CD14-positive monocyte (primary cell): ENCODE results near the gene PRKCA. TPM values are rescaled to one million over a fixed set of nuclear protein-coding genes. Genes with fewer than 3 reads are reported as not detected.
"Not testable (repeated sequence)": the region's sequence is repeated elsewhere in the genome, so short reads cannot be mapped to it uniquely, and the experiment has no call there.

Source experiments
- DNase-seq, 3 donors: peaks; one replicate each; pipeline ENCODE4 v3.0.0-alpha.2; 2011 to 2022
- H2AFZ ChIP-seq: 2 replicates; pipeline ENCODE4 v1.6.0; 2012; ENCODE audit warnings: mild to moderate bottlenecking, low read depth, low read length, inconsistent platforms; ENCODE audit not compliant: insufficient read depth, poor library complexity, severe bottlenecking
- H3K27ac ChIP-seq, 2 donors: 1 replicate in 1 of 2; 2 replicates in 1 of 2; pipeline ENCODE4 v1.5.1; 2012 to 2013; ENCODE audit warnings: low read length in 2 of 2, control low read depth in 1 of 2, inconsistent platforms in 1 of 2, low read depth in 1 of 2, mild to moderate bottlenecking in 1 of 2
- H3K27me3 ChIP-seq, 2 donors: one replicate each; pipeline versions ENCODE4 v1.6.0 to v1.6.1; 2011 to 2013; ENCODE audit warnings: low read length in 2 of 2; ENCODE audit not compliant: control insufficient read depth in 2 of 2, insufficient read depth in 2 of 2
- H3K36me3 ChIP-seq, 2 donors: replicated peaks in 1 of 2; 1 replicate in 1 of 2; 2 replicates in 1 of 2; pipeline versions ENCODE4 v1.5.1 to v1.6.1; 2012 to 2013; ENCODE audit warnings: low read length in 2 of 2, control low read depth in 1 of 2, inconsistent platforms in 1 of 2, mild to moderate bottlenecking in 1 of 2; ENCODE audit not compliant: insufficient read depth in 2 of 2, control insufficient read depth in 1 of 2
- H3K4me1 ChIP-seq, 2 donors: 1 replicate in 1 of 2; 2 replicates in 1 of 2; pipeline versions ENCODE4 v1.5.1 to v1.6.1; 2012 to 2013; ENCODE audit warnings: low read length in 2 of 2, control low read depth in 1 of 2, inconsistent platforms in 1 of 2, mild to moderate bottlenecking in 1 of 2, moderate library complexity in 1 of 2; ENCODE audit not compliant: insufficient read depth in 2 of 2, control insufficient read depth in 1 of 2
- H3K4me2 ChIP-seq: replicated peaks from 2 replicates; pipeline ENCODE3; 2012; ENCODE audit warnings: low read length, moderate library complexity, mild to moderate bottlenecking; ENCODE audit not compliant: poor library complexity, severe bottlenecking; ENCODE audit errors: extremely low read depth
- H3K4me3 ChIP-seq, 3 experiments: fragments of 200-600 bp in 1 of 3; sonication (generic) in 1 of 3; replicated peaks in 1 of 3; 1 replicate in 2 of 3; 2 replicates in 1 of 3; pipeline ENCODE4 v1.5.1; 2011 to 2013; ENCODE audit warnings: low read length in 3 of 3, mild to moderate bottlenecking in 3 of 3, control low read depth in 2 of 3, low read depth in 2 of 3, inconsistent platforms in 1 of 3, moderate library complexity in 1 of 3
- H3K79me2 ChIP-seq: 2 replicates; pipeline ENCODE4 v1.6.0; 2012; ENCODE audit warnings: mild to moderate bottlenecking, control low read depth, inconsistent platforms, low read length, moderate library complexity; ENCODE audit not compliant: insufficient read depth
- H3K9ac ChIP-seq: 2 replicates; pipeline ENCODE4 v1.6.0; 2017; ENCODE audit warnings: low read length, mild to moderate bottlenecking; ENCODE audit not compliant: insufficient read depth, poor library complexity, severe bottlenecking
- H3K9me3 ChIP-seq, 2 donors: replicated peaks in 1 of 2; 1 replicate in 1 of 2; 2 replicates in 1 of 2; pipeline versions ENCODE4 v1.5.1 to v1.6.1; 2012 to 2013; ENCODE audit warnings: low read length in 2 of 2, control low read depth in 1 of 2; ENCODE audit not compliant: control insufficient read depth in 1 of 2, insufficient read depth in 1 of 2
- H4K20me1 ChIP-seq: 2 replicates; pipeline ENCODE4 v1.6.0; 2012; ENCODE audit warnings: mild to moderate bottlenecking, low read length, control low read depth, moderate library complexity; ENCODE audit not compliant: insufficient read depth
- H3K27ac Mint-ChIP-seq, 7 donors: one replicate each; pipeline ENCODE4 v1.8.0; 2020; ENCODE audit warnings: mild to moderate bottlenecking in 7 of 7, mixed read lengths in 7 of 7, moderate library complexity in 6 of 7, inconsistent platforms in 2 of 7
- H3K27me3 Mint-ChIP-seq, 3 donors: one replicate each; pipeline ENCODE4 v1.8.0; 2021 to 2022; ENCODE audit warnings: low read depth in 3 of 3, mild to moderate bottlenecking in 3 of 3, mixed read lengths in 3 of 3, moderate library complexity in 3 of 3, inconsistent platforms in 1 of 3
- H3K36me3 Mint-ChIP-seq, 2 donors: one replicate each; pipeline ENCODE4 v1.8.0; 2020; ENCODE audit warnings: mixed read lengths in 2 of 2, inconsistent platforms in 1 of 2, mild to moderate bottlenecking in 1 of 2
- H3K4me1 Mint-ChIP-seq: one replicate; pipeline ENCODE4 v1.8.0; 2020; ENCODE audit warnings: mild to moderate bottlenecking, mixed read lengths
- H3K4me3 Mint-ChIP-seq, 2 donors: one replicate each; pipeline ENCODE4 v1.8.0; 2020; ENCODE audit warnings: mild to moderate bottlenecking in 2 of 2, mixed read lengths in 2 of 2, moderate library complexity in 1 of 2
- H3K9me3 Mint-ChIP-seq, 7 donors: one replicate each; pipeline ENCODE4 v1.8.0; 2020 to 2022; ENCODE audit warnings: mixed read lengths in 7 of 7, mild to moderate bottlenecking in 6 of 7, moderate library complexity in 6 of 7, inconsistent platforms in 2 of 7
- WGBS: methylation state at CpG from one replicate; pipeline ENCODE4 v1.1.5; 2013; ENCODE audit warnings: missing lambda C conversion rate; ENCODE audit not compliant: insufficient coverage; 5-methylcytosine and 5-hydroxymethylcytosine counted together
- intact Hi-C, 2 donors: fragments of 100-400 bp; cut with micrococcal nuclease; formaldehyde crosslinking; loops; one replicate each; pipeline versions ENCODE4 v1.15.0 to v1.15.1; 2023
- polyA plus RNA-seq, 3 donors: library from polyadenylated mRNA; depleted of rRNA in 1 of 3; unstranded in 2 of 3; stranded (reverse) in 1 of 3; fragments of 300-500 nt in 2 of 3; fragments of >200 nt in 1 of 3; fragmentation: Illumina TruSeq in 2 of 3; gene quantifications; 1 replicate in 2 of 3; 2 replicates in 1 of 3; pipeline ENCODE4 v1.2.3, GENCODE V29; 2012 to 2021
- TF ChIP-seq, protein P1 (sequence below): fragments of 200-600 bp; IDR thresholded peaks from one replicate; pipeline ENCODE4 v1.8.0; 2022; ENCODE audit warnings: antibody characterized with exemption, mild to moderate bottlenecking

Gene PRKCA
- polyA plus RNA-seq, 3 donors = 0.22 to 7.1 (median 0.30) TPM

DNA sequence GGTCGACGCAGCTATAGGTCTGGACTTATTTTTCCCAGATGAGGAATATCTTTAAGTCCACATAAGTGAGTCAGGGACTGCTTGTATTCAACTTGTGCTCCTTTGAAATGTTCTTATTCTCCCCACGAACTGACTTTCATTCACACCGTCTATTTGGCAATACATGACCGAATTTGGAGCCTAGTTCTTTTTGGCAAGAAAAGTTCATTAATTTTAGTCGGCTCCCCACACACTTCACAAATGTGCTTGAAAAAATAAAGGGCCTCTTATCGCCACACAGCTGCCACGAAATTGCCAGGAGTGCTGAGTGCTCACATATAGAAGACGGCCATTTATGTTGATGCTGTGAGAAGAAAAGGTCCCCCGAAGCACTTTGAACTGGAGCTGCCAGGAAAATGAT lies 152.6 kb downstream of the PRKCA start:
- Mint-ChIP-seq H3K4me3 (no peak overlapping the region), H3K9me3 (peaks cover 7 to 13% (median 12%) of the 10 kb centered on the region in 7 donors), H3K4me1 (peaks cover 45% of the 10 kb centered on the region), H3K36me3 (peaks cover 7 to 30% of the 10 kb centered on the region in 2 donors), H3K27me3 (peaks cover 0 to 2% (median 0%) of the 10 kb centered on the region in 3 donors), H3K27ac (no peak overlapping the region)
- Histone ChIP-seq H3K9me3 (peaks cover 12% of the 10 kb centered on the region in 2 donors), H3K9ac (no peak overlapping the region), H4K20me1 (no peaks in the 10 kb centered on the region), H3K27me3 (no peaks in the 10 kb centered on the region), H3K36me3 (peaks cover 0 to 12% of the 10 kb centered on the region in 2 donors), H3K4me1 (peaks cover 41% of the 10 kb centered on the region in 2 donors), H2AFZ (no peak overlapping the region), H3K4me3 (no peak overlapping the region), H3K79me2 (peaks cover 42% of the 10 kb centered on the region), H3K4me2 (no peak overlapping the region), H3K27ac (no peak overlapping the region)
- no peak for DNase-seq
- WGBS = 100% methylated on average over 3 of the region's 10 CpGs
- intact Hi-C loops = no loop called here
- TF ChIP-seq, protein P1, sequence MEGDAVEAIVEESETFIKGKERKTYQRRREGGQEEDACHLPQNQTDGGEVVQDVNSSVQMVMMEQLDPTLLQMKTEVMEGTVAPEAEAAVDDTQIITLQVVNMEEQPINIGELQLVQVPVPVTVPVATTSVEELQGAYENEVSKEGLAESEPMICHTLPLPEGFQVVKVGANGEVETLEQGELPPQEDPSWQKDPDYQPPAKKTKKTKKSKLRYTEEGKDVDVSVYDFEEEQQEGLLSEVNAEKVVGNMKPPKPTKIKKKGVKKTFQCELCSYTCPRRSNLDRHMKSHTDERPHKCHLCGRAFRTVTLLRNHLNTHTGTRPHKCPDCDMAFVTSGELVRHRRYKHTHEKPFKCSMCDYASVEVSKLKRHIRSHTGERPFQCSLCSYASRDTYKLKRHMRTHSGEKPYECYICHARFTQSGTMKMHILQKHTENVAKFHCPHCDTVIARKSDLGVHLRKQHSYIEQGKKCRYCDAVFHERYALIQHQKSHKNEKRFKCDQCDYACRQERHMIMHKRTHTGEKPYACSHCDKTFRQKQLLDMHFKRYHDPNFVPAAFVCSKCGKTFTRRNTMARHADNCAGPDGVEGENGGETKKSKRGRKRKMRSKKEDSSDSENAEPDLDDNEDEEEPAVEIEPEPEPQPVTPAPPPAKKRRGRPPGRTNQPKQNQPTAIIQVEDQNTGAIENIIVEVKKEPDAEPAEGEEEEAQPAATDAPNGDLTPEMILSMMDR = no peak

DNA sequence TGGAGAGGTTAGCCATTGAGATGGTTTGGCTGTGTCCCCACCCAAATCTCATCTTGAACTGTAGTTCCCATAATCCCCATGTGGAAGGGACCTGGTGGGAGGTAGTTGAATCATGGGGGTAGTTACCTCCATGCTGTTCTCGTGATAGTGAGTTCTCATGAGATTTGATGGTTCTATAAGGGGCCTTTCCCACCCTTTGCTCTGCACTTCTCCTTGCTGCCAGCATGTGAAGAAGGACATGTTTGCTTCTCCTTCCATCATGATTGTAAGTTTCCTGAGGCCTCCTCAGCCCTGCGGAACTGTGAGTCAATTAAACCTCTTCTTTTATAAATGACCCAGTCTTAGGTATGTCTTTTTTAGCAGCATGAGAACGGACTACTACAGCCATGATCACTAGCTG lies 155.1 kb downstream of the PRKCA start:
- H3K27ac ChIP-seq = peak overlapping the region in 1 of 2 donors; percentile 78
- H2AFZ ChIP-seq, H3K4me3 Mint-ChIP-seq, H3K27me3 Mint-ChIP-seq, DNase-seq, H3K27me3 ChIP-seq, intact Hi-C loops, H4K20me1 ChIP-seq, H3K4me3 ChIP-seq, H3K9ac ChIP-seq, H3K4me2 ChIP-seq: not testable (repeated sequence)
- WGBS = 100% methylated on average over 1 of the region's 3 CpGs
- H3K36me3 ChIP-seq = peaks cover 0 to 12% of the 10 kb centered on the region in 2 donors
- H3K79me2 ChIP-seq = peaks cover 42% of the 10 kb centered on the region
- H3K4me1 ChIP-seq = peaks cover 47% of the 10 kb centered on the region in 2 donors
- H3K9me3 Mint-ChIP-seq = peaks cover 7 to 13% (median 12%) of the 10 kb centered on the region in 7 donors
- peak overlapping the region in 1 of 7 donors; percentile 78 for H3K27ac Mint-ChIP-seq
- peaks cover 12% of the 10 kb centered on the region in 2 donors for H3K9me3 ChIP-seq
- peaks cover 7 to 30% of the 10 kb centered on the region in 2 donors for H3K36me3 Mint-ChIP-seq
- peaks cover 50% of the 10 kb centered on the region for H3K4me1 Mint-ChIP-seq
